ENCODE data around the gene NAGLU.

The NAGLU gene

DNA sequence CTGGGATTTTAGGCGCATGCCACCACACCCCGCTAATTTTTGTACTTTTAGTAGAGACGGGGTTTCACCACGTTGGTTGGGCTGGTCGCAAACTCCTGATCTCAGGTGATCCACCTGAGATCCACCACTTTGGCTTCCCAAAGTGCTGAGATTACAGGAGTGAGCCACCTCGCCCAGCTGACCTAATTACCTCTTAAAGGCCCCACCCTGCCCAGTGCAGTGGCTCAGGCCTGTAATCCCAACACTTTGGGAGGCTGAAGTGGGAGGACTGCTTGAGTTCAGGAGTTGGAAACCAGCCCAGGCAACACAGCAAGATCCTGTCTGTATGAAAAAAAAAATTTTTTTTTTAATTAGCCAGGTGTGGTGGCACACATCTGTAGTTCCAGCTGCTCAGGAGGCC lies 23.0 kb downstream of the NAGLU start:
- Histone ChIP-seq H3K27ac (ENCODE audit: low read length) (no peak overlapping the region), H3K36me3 (replicated peaks; ENCODE audit: low read depth, low read length) (no peaks in the 10 kb centered on the region), H3K9ac (ENCODE audit: low read length) (no peak overlapping the region), H3K4me2 (ENCODE audit: low read length) (no peak overlapping the region), H3K27me3 (ENCODE audit: low read depth, low read length) (no peaks in the 10 kb centered on the region), H4K20me1 (ENCODE audit: insufficient read depth, low read length) (no peaks in the 10 kb centered on the region), H3K4me3 (ENCODE audit: low read length) (no peak overlapping the region), H3K79me2 (ENCODE audit: low read length) (peaks cover 33% of the 10 kb centered on the region), H2AFZ (ENCODE audit: low read depth, low read length) (no peak overlapping the region), H3K9me3 (ENCODE audit: insufficient read depth, low read length) (no peaks in the 10 kb centered on the region), H3K4me1 (ENCODE audit: low read length) (peaks cover 22% of the 10 kb centered on the region)
- TF ChIP-seq, protein P1, sequence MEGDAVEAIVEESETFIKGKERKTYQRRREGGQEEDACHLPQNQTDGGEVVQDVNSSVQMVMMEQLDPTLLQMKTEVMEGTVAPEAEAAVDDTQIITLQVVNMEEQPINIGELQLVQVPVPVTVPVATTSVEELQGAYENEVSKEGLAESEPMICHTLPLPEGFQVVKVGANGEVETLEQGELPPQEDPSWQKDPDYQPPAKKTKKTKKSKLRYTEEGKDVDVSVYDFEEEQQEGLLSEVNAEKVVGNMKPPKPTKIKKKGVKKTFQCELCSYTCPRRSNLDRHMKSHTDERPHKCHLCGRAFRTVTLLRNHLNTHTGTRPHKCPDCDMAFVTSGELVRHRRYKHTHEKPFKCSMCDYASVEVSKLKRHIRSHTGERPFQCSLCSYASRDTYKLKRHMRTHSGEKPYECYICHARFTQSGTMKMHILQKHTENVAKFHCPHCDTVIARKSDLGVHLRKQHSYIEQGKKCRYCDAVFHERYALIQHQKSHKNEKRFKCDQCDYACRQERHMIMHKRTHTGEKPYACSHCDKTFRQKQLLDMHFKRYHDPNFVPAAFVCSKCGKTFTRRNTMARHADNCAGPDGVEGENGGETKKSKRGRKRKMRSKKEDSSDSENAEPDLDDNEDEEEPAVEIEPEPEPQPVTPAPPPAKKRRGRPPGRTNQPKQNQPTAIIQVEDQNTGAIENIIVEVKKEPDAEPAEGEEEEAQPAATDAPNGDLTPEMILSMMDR (IDR thresholded peaks at IDR 0.05; ENCODE audit: low read depth, low read length) = no peak
- TF ChIP-seq EZH2phosphoT487 (IDR thresholded peaks at IDR 0.05; ENCODE audit: low read depth) = no peak

DNA sequence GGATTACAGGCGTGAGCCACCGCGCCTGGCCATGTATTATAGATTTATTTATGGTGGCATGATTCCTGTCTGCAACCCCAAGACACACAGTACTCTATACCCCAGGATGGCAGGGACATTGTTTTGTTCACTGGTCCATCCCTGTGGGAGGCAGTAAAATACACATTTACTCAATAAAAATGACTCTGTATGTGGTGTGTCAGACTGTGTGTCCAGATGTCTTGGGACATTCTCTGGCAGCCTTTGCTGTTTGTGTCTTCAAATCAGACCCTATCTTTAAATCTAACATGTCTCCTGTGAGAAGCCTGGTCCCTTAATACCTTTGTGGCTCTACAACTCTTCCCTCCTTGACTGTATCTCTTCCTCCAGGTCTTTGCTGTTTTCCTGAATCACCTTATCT lies 24.2 kb downstream of the NAGLU start:
- Histone ChIP-seq H3K36me3 (replicated peaks; ENCODE audit: low read depth, low read length) (peaks cover 11% of the 10 kb centered on the region), H3K4me3 (ENCODE audit: low read length) (no peak overlapping the region), H3K9ac (ENCODE audit: low read length) (no peak overlapping the region), H4K20me1 (ENCODE audit: insufficient read depth, low read length) (no peaks in the 10 kb centered on the region), H2AFZ (ENCODE audit: low read depth, low read length) (no peak overlapping the region), H3K4me2 (ENCODE audit: low read length) (no peak overlapping the region), H3K9me3 (ENCODE audit: insufficient read depth, low read length) (no peaks in the 10 kb centered on the region), H3K27ac (ENCODE audit: low read length) (no peak overlapping the region), H3K79me2 (ENCODE audit: low read length) (peaks cover 29% of the 10 kb centered on the region), H3K27me3 (ENCODE audit: low read depth, low read length) (no peaks in the 10 kb centered on the region), H3K4me1 (ENCODE audit: low read length) (peaks cover 20% of the 10 kb centered on the region)
- TF ChIP-seq, protein P1 (IDR thresholded peaks at IDR 0.05; ENCODE audit: low read depth, low read length) = no peak

DNA sequence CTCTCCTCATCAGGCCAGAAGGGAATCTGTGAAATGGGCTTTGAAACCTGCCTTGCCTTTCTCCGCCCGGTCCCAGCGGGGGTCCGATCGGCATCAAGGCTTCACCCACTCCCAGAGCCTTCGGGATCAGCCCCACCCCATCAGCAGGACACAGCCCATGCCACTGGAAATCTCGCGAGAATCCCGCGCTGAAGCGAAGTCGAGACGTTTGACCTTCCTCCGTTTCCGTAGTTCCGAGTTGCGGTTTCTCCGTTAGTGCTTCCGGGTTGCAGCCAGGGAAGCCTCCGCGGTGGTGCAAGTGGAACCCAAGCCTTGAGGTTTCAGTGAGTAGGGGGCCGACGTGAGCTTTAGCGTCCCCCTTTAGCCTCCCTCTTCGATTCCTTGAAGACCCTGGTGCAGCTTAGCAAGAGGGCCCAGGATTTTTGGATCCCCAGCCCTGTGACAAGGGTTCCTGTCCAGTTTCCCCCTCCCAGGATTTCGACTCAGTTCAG lies 25.9 kb downstream of the NAGLU start, which contains the start of gene COASY:
COASY (plus strand) TSS at position 252 of the 491 bp plus-strand sequence. CDS start 475 bp downstream, outside the sequence.
- H3K4me3 ChIP-seq (ENCODE audit: low read length) = peak within 1 kb of the TSS; percentile 85

GRCh38 chr17:42562388-42563142 lies 26.5 kb downstream of the NAGLU start:
- H3K9ac ChIP-seq (ENCODE audit: low read length) = peak overlapping the region; percentile 87
- H3K27ac ChIP-seq (ENCODE audit: low read length) = peak overlapping the region; percentile 52
- peaks cover 35% of the 10 kb centered on the region for H3K79me2 ChIP-seq (ENCODE audit: low read length)
- H3K4me3 ChIP-seq (ENCODE audit: low read length) = peak overlapping the region; percentile 85
- H4K20me1 ChIP-seq (ENCODE audit: insufficient read depth, low read length) = no peaks in the 10 kb centered on the region
- peaks cover 22% of the 10 kb centered on the region for H3K4me1 ChIP-seq (ENCODE audit: low read length)
- no peak overlapping the region for H2AFZ ChIP-seq (ENCODE audit: low read depth, low read length)
- no peaks in the 10 kb centered on the region for H3K27me3 ChIP-seq (ENCODE audit: low read depth, low read length)
- peaks cover 17% of the 10 kb centered on the region for H3K36me3 ChIP-seq (replicated peaks; ENCODE audit: low read depth, low read length)
- H3K9me3 ChIP-seq (ENCODE audit: insufficient read depth, low read length) = no peaks in the 10 kb centered on the region
- H3K4me2 ChIP-seq (ENCODE audit: low read length) = peak overlapping the region; percentile 97
- TF ChIP-seq, protein P1 (IDR thresholded peaks at IDR 0.05; ENCODE audit: low read depth, low read length) = no peak
- no peak for TF ChIP-seq EZH2phosphoT487 (IDR thresholded peaks at IDR 0.05; ENCODE audit: low read depth)

More for the DNA sequence above, 25.9 kb downstream of the NAGLU start, which contains the start of gene COASY:
- H3K4me1 ChIP-seq (ENCODE audit: low read length) = peaks cover 22% of the 10 kb centered on the region
- peak within 1 kb of the TSS; percentile 52 for H3K27ac ChIP-seq (ENCODE audit: low read length)
- H3K9ac ChIP-seq (ENCODE audit: low read length) = peak within 1 kb of the TSS; percentile 87
- H3K4me2 ChIP-seq (ENCODE audit: low read length) = peak within 1 kb of the TSS; percentile 97
- H3K79me2 ChIP-seq (ENCODE audit: low read length) = peaks cover 29% of the 10 kb centered on the region
- TF ChIP-seq EZH2phosphoT487 (IDR thresholded peaks at IDR 0.05; ENCODE audit: low read depth) = no peak
- TF ChIP-seq, protein P1 (IDR thresholded peaks at IDR 0.05; ENCODE audit: low read depth, low read length) = no peak
- no peaks in the 10 kb centered on the region for H3K9me3 ChIP-seq (ENCODE audit: insufficient read depth, low read length)
- no peaks in the 10 kb centered on the region for H4K20me1 ChIP-seq (ENCODE audit: insufficient read depth, low read length)
- no peaks in the 10 kb centered on the region for H3K27me3 ChIP-seq (ENCODE audit: low read depth, low read length)
- peak within 1 kb of the TSS; percentile 97 for H2AFZ ChIP-seq (ENCODE audit: low read depth, low read length)
- peaks cover 17% of the 10 kb centered on the region for H3K36me3 ChIP-seq (replicated peaks; ENCODE audit: low read depth, low read length)

Measured in OCI-LY3 (cell line).